Sigmoid colon (tissue), 7 donors: ENCODE data around the gene SARNP. TPM values are rescaled to one million over a fixed set of nuclear protein-coding genes. Genes with fewer than 3 reads are reported as not detected.
A peak's percentile ranks its signal among the peaks of the same experiment; 100 is the strongest.

Source experiments
- DNase-seq: peaks from one replicate; pipeline ENCODE4 v3.0.0-alpha.2; 2019
- H3K27ac ChIP-seq, 4 donors: fragments of 200-600 bp; sonication (generic); one replicate each; pipeline ENCODE4 v1.5.1; 2016 to 2019; ENCODE audit warnings: mild to moderate bottlenecking in 1 of 4
- H3K27me3 ChIP-seq, 3 donors: fragments of 200-600 bp; sonication (generic); one replicate each; pipeline ENCODE4 v1.5.1; 2019; ENCODE audit warnings: mild to moderate bottlenecking in 1 of 3
- H3K36me3 ChIP-seq, 4 donors: fragments of 200-600 bp; sonication (generic); one replicate each; pipeline ENCODE4 v1.5.1; 2016 to 2019
- H3K4me1 ChIP-seq, 4 donors: fragments of 200-600 bp; sonication (generic); one replicate each; pipeline ENCODE4 v1.5.1; 2017 to 2019
- H3K4me3 ChIP-seq, 4 donors: fragments of 200-600 bp; sonication (generic); one replicate each; pipeline ENCODE4 v1.5.1; 2017 to 2019; ENCODE audit warnings: mild to moderate bottlenecking in 2 of 4, moderate library complexity in 1 of 4
- H3K9me3 ChIP-seq, 4 donors: fragments of 200-600 bp in 3 of 4; sonication (generic) in 3 of 4; one replicate each; pipeline versions ENCODE4 v1.5.1 to v1.6.1; 2013 to 2019
- CTCF ChIP-seq, 4 experiments: fragments of 450-650 bp in 3 of 4; fragments of 200-600 bp in 1 of 4; IDR thresholded peaks; one replicate each; pipeline ENCODE4 v1.5.1; 2016 to 2019; ENCODE audit warnings: antibody characterized with exemption in 4 of 4, mild to moderate bottlenecking in 3 of 4, moderate library complexity in 2 of 4
- EP300 ChIP-seq, 4 donors: sonication (generic); formaldehyde crosslinking; IDR thresholded peaks; one replicate each; pipeline ENCODE4 v1.6.1; 2017; ENCODE audit warnings: antibody characterized with exemption in 4 of 4
- POLR2A ChIP-seq, 2 donors: fragments of 450-650 bp; IDR thresholded peaks; one replicate each; pipeline ENCODE4 v1.6.1; 2016; ENCODE audit warnings: antibody characterized with exemption in 2 of 2, mild to moderate bottlenecking in 2 of 2, moderate library complexity in 2 of 2
- POLR2AphosphoS5 ChIP-seq, 4 donors: sonication (generic); formaldehyde crosslinking; IDR thresholded peaks; one replicate each; pipeline ENCODE4 v1.6.1; 2017; ENCODE audit warnings: antibody characterized with exemption in 4 of 4
- WGBS, 2 donors: extraction: QIAGEN DNeasy Blood & Tissue Kit; methylation state at CpG; one replicate each; pipeline ENCODE4 v1.1.7; 2013; 5-methylcytosine and 5-hydroxymethylcytosine counted together
- intact Hi-C: fragments of 100-400 bp; cut with DNase I; formaldehyde crosslinking; loops from one replicate; pipeline ENCODE4 v1.15.1; 2023
- polyA plus RNA-seq, 3 donors: library from polyadenylated mRNA; stranded (reverse); fragments of 200-250 nt; gene quantifications; one replicate each; pipeline ENCODE4 v1.2.3, GENCODE V29; 2013
- total RNA-seq, 4 donors: library from RNA; depleted of rRNA; stranded (reverse); fragments of >200 nt; gene quantifications; one replicate each; pipeline ENCODE4 v1.1.0, GENCODE V29; 2016
- donor health status: healthy with polysubstance abuse.
- donor health status: Bipolar disorder and iron deficiency.
- donor health status: healthy.

SARNP gene
- total and polyA plus RNA-seq, 7 donors = 49.0 to 106 (median 81.9) TPM

GRCh38 chr12:55739025-55739378 lies 78.5 kb downstream of the SARNP start:
- no peak for DNase-seq
- 51 to 88% methylated on average over 2 of the region's 2 CpGs for WGBS, 2 donors
- Histone ChIP-seq H3K27me3 (no peaks in the 10 kb centered on the region), H3K4me3 (peak overlapping the region in 3 of 4 donors; percentile 51 to 62 (median 54)), H3K9me3 (no peaks in the 10 kb centered on the region), H3K36me3 (no peaks in the 10 kb centered on the region), H3K4me1 (peaks cover 0 to 34% (median 25%) of the 10 kb centered on the region in 4 donors), H3K27ac (peak overlapping the region in 2 of 4 donors; percentile 78 to 82)
- intact Hi-C loops = loop anchor here (1.0 to 5.0 kb wide), 3 partner anchors 58 to 201 kb away; partner anchors contain the start of genes ORMDL2 and SARNP
- TF ChIP-seq POLR2AphosphoS5 (IDR thresholded peaks at IDR 0.05) (no peak), POLR2A (IDR thresholded peaks at IDR 0.05) (no peak), CTCF (IDR thresholded peaks at IDR 0.05) (no peak), EP300 (IDR thresholded peaks at IDR 0.05) (no peak)

GRCh38 chr12:55738123-55739024 lies 79.2 kb downstream of the SARNP start:
- no peaks in the 10 kb centered on the region for H3K9me3 ChIP-seq
- H3K36me3 ChIP-seq = no peaks in the 10 kb centered on the region
- no peaks in the 10 kb centered on the region for H3K27me3 ChIP-seq
- H3K4me1 ChIP-seq = peaks cover 0 to 28% (median 20%) of the 10 kb centered on the region in 4 donors
- peak overlapping the region; percentile 78 to 83 (median 80) for H3K27ac ChIP-seq
- TF ChIP-seq POLR2AphosphoS5 (IDR thresholded peaks at IDR 0.05) (peak in 2 of 4 donors; percentile 10 to 11), EP300 (IDR thresholded peaks at IDR 0.05) (no peak), CTCF (IDR thresholded peaks at IDR 0.05) (peak; percentile 78 to 95 (median 88)), POLR2A (IDR thresholded peaks at IDR 0.05) (no peak)
- DNase-seq = peak; percentile 91
- intact Hi-C loops = loop anchor here (1.0 to 5.0 kb wide), 3 partner anchors 58 to 202 kb away; partner anchors contain the start of genes ORMDL2 and SARNP
- WGBS, 2 donors = 2 to 3% methylated on average over 14 of the region's 14 CpGs
- peak overlapping the region; percentile 39 to 62 (median 52) for H3K4me3 ChIP-seq

GRCh38 chr12:55737581-55738122 lies 79.9 kb downstream of the SARNP start:
- intact Hi-C loops = loop anchor here (2.0 to 5.0 kb wide), 2 partner anchors 59 to 80 kb away; partner anchors contain the start of genes ORMDL2 and SARNP
- TF ChIP-seq POLR2AphosphoS5 (IDR thresholded peaks at IDR 0.05) (no peak), CTCF (IDR thresholded peaks at IDR 0.05) (no peak), EP300 (IDR thresholded peaks at IDR 0.05) (no peak)
- Histone ChIP-seq H3K27ac (peak overlapping the region; percentile 78 to 83 (median 80)), H3K36me3 (no peaks in the 10 kb centered on the region), H3K4me1 (peaks cover 0 to 26% (median 19%) of the 10 kb centered on the region in 4 donors), H3K4me3 (peak overlapping the region in 3 of 4 donors; percentile 51 to 62 (median 54)), H3K27me3 (no peaks in the 10 kb centered on the region), H3K9me3 (no peaks in the 10 kb centered on the region)
- 20% methylated on average over 4 of the region's 4 CpGs for WGBS, 2 donors
- DNase-seq = peak; percentile 25

- WGBS, 2 donors = 28 to 51% methylated on average over 6 of the region's 6 CpGs
- DNase-seq = peak; percentile 83
- Histone ChIP-seq H3K27ac (peak overlapping the region in 2 of 4 donors; percentile 78 to 83), H3K4me3 (no peak overlapping the region), H3K27me3 (no peaks in the 10 kb centered on the region), H3K36me3 (no peaks in the 10 kb centered on the region), H3K9me3 (no peaks in the 10 kb centered on the region), H3K4me1 (peaks cover 0 to 21% (median 16%) of the 10 kb centered on the region in 4 donors)
- peak in 3 of 4 experiments; percentile 61 to 84 (median 64) for TF ChIP-seq CTCF (IDR thresholded peaks at IDR 0.05)
- no peak for TF ChIP-seq POLR2AphosphoS5 (IDR thresholded peaks at IDR 0.05)
- TF ChIP-seq POLR2A (IDR thresholded peaks at IDR 0.05) = no peak
- no peak for TF ChIP-seq EP300 (IDR thresholded peaks at IDR 0.05)
- intact Hi-C loops = loop anchor here (5.0 kb wide), 1 partner anchor 80 kb away; the partner anchor contains the start of genes ORMDL2 and SARNP
Measured at GRCh38 chr12:55736780-55737580, 80.5 kb downstream of the SARNP start.
